Lung (tissue), 12 donors: Measurements from ENCODE around the gene BMPR2. TPM values are rescaled to one million over a fixed set of nuclear protein-coding genes. Genes with fewer than 3 reads are reported as not detected.

ENCODE experiments used
- ATAC-seq: fragments of 200-7000 bp; cut with Tn5 transposase; one replicate; pipeline ENCODE4 v1.9.1; 2020; ENCODE audit warnings: moderate number of reproducible peaks; ENCODE audit not compliant: insufficient read depth, low FRiP score
- DNase-seq, 3 donors: peaks; one replicate each; pipeline ENCODE4 v3.0.0-alpha.2; 2013 to 2017
- H3K27ac ChIP-seq, 2 donors: one replicate each; pipeline ENCODE4 v1.5.1; 2013; ENCODE audit warnings: mild to moderate bottlenecking in 2 of 2, moderate library complexity in 2 of 2, control low read depth in 1 of 2, inconsistent platforms in 1 of 2, low read depth in 1 of 2, low read length in 1 of 2
- H3K27me3 ChIP-seq, 3 donors: one replicate each; pipeline ENCODE4 v1.5.1; 2013; ENCODE audit warnings: low read length in 2 of 3; ENCODE audit not compliant: control insufficient read depth in 3 of 3, insufficient read depth in 3 of 3
- H3K36me3 ChIP-seq, 4 donors: one replicate each; pipeline ENCODE4 v1.5.1; 2013; ENCODE audit warnings: low read length in 4 of 4, mild to moderate bottlenecking in 1 of 4, moderate library complexity in 1 of 4; ENCODE audit not compliant: control insufficient read depth in 4 of 4, insufficient read depth in 4 of 4
- H3K4me1 ChIP-seq, 5 donors: one replicate each; pipeline ENCODE4 v1.5.1; 2013; ENCODE audit warnings: low read length in 5 of 5, mild to moderate bottlenecking in 2 of 5, moderate library complexity in 1 of 5; ENCODE audit not compliant: control insufficient read depth in 5 of 5, insufficient read depth in 5 of 5
- H3K4me3 ChIP-seq: one replicate; pipeline ENCODE4 v1.5.1; 2013; ENCODE audit warnings: mild to moderate bottlenecking, control low read depth, moderate library complexity
- H3K9ac ChIP-seq, 2 donors: one replicate each; pipeline ENCODE4 v1.5.1; 2013; ENCODE audit warnings: low read length in 2 of 2, control low read depth in 1 of 2; ENCODE audit not compliant: insufficient read depth in 1 of 2
- H3K9me3 ChIP-seq, 4 donors: one replicate each; pipeline ENCODE4 v1.5.1; 2013; ENCODE audit warnings: low read length in 3 of 4, mild to moderate bottlenecking in 1 of 4, moderate library complexity in 1 of 4; ENCODE audit not compliant: control insufficient read depth in 4 of 4, insufficient read depth in 3 of 4
- CTCF ChIP-seq: IDR thresholded peaks from 2 replicates; pipeline ENCODE4 v1.5.1; 2012; ENCODE audit warnings: mild to moderate bottlenecking; ENCODE audit errors: control extremely low read depth, extremely low read depth
- WGBS, 2 donors: extraction: QIAGEN DNeasy Blood & Tissue Kit; methylation state at CpG; one replicate each; pipeline ENCODE4 v1.1.7; 2013; 5-methylcytosine and 5-hydroxymethylcytosine counted together
- polyA plus RNA-seq, 2 donors: library from polyadenylated mRNA; stranded (reverse); fragments of 200-250 nt; gene quantifications; one replicate each; pipeline ENCODE4 v1.2.1, GENCODE V29; 2013
- total RNA-seq, 2 donors: library from RNA; depleted of rRNA in 1 of 2; stranded (reverse); fragments of >200 nt in 1 of 2; gene quantifications; one replicate each; pipeline ENCODE4 v1.2.1, GENCODE V29; 2014 to 2021
- donor health status: control.
- donor health status: control.
- donor health status: Bipolar disorder and iron deficiency.
- donor health status: healthy.
- donor health status: DM: yes; HTN: yes; CAD: no.

BMPR2 gene
- total and polyA plus RNA-seq, 4 donors: 11.4 to 107 (median 36.7) TPM

- no peak overlapping the region for H3K9ac ChIP-seq
- 80 to 82% methylated on average over 1 of the region's 1 CpG for WGBS, 2 donors
- TF ChIP-seq CTCF: no peak
- no peak overlapping the region for H3K27ac ChIP-seq
- DNase-seq (no peak), ATAC-seq (no peak)
- no peaks in the 10 kb centered on the region for H3K27me3 ChIP-seq
- no peaks in the 10 kb centered on the region for H3K36me3 ChIP-seq
- H3K4me1 ChIP-seq: peaks cover 0 to 5% (median 2%) of the 10 kb centered on the region in 5 donors
- no peak overlapping the region for H3K4me3 ChIP-seq
- H3K9me3 ChIP-seq: no peaks in the 10 kb centered on the region
Measured at GRCh38 chr2:202411097-202411496, 35.0 kb downstream of the BMPR2 start.

GRCh38 chr2:202418027-202418426, 41.9 kb downstream of the BMPR2 start:
- no peak overlapping the region for H3K9ac ChIP-seq
- ATAC-seq: no peak
- H3K27ac ChIP-seq: no peak overlapping the region
- H3K4me1 ChIP-seq: peaks cover 6 to 15% (median 9%) of the 10 kb centered on the region in 5 donors
- 58 to 69% methylated on average over 1 of the region's 1 CpG for WGBS, 2 donors
- no peak overlapping the region for H3K4me3 ChIP-seq
- no peaks in the 10 kb centered on the region for H3K27me3 ChIP-seq
- peak in 2 of 3 donors; percentile 20 to 63 for DNase-seq
- peaks cover 0 to 1% (median 0%) of the 10 kb centered on the region in 4 donors for H3K36me3 ChIP-seq
- no peaks in the 10 kb centered on the region for H3K9me3 ChIP-seq
- TF ChIP-seq CTCF: no peak

GRCh38 chr2:202418511-202418910, 42.4 kb downstream of the BMPR2 start:
- Histone ChIP-seq H3K4me1 (peaks cover 6 to 17% (median 10%) of the 10 kb centered on the region in 5 donors), H3K27me3 (no peaks in the 10 kb centered on the region), H3K36me3 (peaks cover 0 to 1% (median 0%) of the 10 kb centered on the region in 4 donors), H3K27ac (no peak overlapping the region), H3K9ac (no peak overlapping the region), H3K4me3 (no peak overlapping the region), H3K9me3 (no peaks in the 10 kb centered on the region)
- ATAC-seq: no peak
- DNase-seq: no peak
- no peak for TF ChIP-seq CTCF

GRCh38 chr2:202423139-202423538, 47.0 kb downstream of the BMPR2 start:
- no peak overlapping the region for H3K27ac ChIP-seq
- DNase-seq (no peak), ATAC-seq (no peak)
- H3K9ac ChIP-seq: no peak overlapping the region
- H3K27me3 ChIP-seq: no peaks in the 10 kb centered on the region
- no peak for TF ChIP-seq CTCF
- peaks cover 0 to 1% (median 0%) of the 10 kb centered on the region in 4 donors for H3K36me3 ChIP-seq
- peaks cover 4 to 14% (median 6%) of the 10 kb centered on the region in 5 donors for H3K4me1 ChIP-seq
- no peak overlapping the region for H3K4me3 ChIP-seq
- WGBS, 2 donors: 66 to 77% methylated on average over 2 of the region's 2 CpGs
- no peaks in the 10 kb centered on the region for H3K9me3 ChIP-seq
